ENCODE data around the gene DIP2C.

DNA sequence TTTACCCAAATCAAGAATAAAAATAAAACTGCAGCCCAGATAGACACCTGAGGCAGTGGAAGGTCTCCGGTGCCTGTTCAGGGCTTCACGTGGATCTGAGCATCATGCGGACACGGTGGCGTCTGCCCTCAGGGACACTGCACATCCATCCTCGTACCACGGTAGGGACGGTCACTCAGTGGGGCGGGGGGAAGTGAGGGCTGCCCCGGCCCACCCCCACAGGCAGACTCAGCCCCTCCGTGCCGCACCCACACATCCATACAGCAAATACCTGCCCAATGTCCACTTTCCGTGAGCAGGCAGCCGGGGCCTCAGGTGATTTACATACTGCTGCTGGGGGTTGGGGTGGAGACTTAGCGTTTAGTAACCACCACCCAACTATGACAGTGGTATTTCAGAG lies 207.8 kb downstream of the DIP2C start:
- TF ChIP-seq, protein P1, sequence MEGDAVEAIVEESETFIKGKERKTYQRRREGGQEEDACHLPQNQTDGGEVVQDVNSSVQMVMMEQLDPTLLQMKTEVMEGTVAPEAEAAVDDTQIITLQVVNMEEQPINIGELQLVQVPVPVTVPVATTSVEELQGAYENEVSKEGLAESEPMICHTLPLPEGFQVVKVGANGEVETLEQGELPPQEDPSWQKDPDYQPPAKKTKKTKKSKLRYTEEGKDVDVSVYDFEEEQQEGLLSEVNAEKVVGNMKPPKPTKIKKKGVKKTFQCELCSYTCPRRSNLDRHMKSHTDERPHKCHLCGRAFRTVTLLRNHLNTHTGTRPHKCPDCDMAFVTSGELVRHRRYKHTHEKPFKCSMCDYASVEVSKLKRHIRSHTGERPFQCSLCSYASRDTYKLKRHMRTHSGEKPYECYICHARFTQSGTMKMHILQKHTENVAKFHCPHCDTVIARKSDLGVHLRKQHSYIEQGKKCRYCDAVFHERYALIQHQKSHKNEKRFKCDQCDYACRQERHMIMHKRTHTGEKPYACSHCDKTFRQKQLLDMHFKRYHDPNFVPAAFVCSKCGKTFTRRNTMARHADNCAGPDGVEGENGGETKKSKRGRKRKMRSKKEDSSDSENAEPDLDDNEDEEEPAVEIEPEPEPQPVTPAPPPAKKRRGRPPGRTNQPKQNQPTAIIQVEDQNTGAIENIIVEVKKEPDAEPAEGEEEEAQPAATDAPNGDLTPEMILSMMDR (IDR thresholded peaks at IDR 0.05): no peak
- TF ChIP-seq EP300 (IDR thresholded peaks at IDR 0.05) (no peak), POLR2A (IDR thresholded peaks at IDR 0.05) (no peak), POLR2AphosphoS5 (IDR thresholded peaks at IDR 0.05) (no peak)

Measured in stomach (tissue), 4 donors.